Neural progenitor cell (in vitro differentiated cells): ENCODE data around the gene KRTAP5-1.

Experiments used
- CTCF ChIP-seq: fragments of 200-600 bp; sonication (generic); IDR thresholded peaks from 2 replicates; pipeline ENCODE4 v1.5.1; 2017; ENCODE audit warnings: antibody characterized with exemption, mild to moderate bottlenecking
- EZH2phosphoT487 ChIP-seq: fragments of 200-600 bp; sonication (generic); IDR thresholded peaks from 2 replicates; pipeline ENCODE4 v1.6.1; 2017; ENCODE audit warnings: antibody characterized with exemption

DNA sequence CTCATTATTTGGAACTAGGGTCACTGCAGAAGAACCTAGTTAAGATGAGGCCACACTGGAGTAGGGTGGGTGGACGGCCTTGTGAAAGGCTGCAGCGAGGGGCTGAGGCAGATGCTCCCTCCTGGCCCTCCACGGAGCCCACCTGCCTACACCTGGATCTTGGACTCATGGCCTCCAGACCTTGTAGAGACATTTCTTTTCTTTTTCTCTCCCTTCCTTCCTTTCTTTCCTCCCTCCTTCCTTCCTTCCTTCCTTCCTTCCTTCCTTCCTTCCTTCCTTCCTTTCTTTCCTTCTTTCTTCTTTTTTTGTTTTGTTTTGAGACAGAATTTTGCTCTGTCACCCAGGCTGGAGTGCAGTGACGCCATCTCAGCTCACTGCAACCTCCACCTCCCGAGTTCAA, 39.7 kb downstream of the KRTAP5-1 start:
- TF ChIP-seq EZH2phosphoT487 (no peak), CTCF (no peak)
